ENCODE data around the gene HIBCH.
A peak's percentile ranks its signal among the peaks of the same experiment; 100 is the strongest.
"Not testable (repeated sequence)": the region's sequence is repeated elsewhere in the genome, so short reads cannot be mapped to it uniquely, and the experiment has no call there.

HIBCH gene

DNA sequence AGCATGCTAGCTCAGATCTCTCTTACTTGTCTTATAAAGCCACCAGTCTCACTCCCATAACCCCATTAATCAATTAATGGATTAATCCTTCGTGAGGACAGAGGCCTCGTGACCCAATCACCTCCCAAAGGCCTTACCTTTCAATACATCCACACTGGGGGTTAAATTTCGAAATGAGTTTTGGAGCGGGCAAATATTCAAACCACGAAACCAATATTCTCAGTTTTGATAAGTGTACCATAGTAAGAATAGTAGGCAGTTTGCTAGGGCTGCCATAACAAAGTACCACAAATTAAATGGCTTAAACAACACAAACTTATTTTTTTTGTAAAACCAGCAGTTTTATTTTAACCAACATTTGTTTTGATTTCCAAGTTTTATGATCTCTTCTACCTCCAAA, 15.2 kb downstream of the HIBCH start:
- no peak for DNase-seq (ENCODE audit: low read depth)

DNA sequence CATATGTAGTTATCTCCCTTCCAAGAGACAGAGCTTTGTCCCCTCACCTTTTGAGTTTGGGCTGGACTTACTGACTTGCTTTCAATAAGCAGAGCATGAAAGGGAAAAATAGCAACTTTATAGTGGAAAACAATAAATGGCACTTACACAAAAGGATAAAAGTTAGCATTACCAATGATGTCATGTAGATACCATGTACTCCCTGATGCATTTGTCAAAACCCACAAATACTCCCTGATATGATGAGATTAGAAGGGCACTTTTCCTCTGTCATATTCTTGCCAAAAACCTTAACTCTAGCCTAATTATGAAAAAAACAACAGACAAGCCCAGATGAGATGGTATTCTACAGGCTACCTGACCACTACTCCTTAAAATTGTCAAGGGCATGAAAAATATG, 16.0 kb downstream of the HIBCH start:
- DNase-seq (ENCODE audit: low read depth) = no peak

DNA sequence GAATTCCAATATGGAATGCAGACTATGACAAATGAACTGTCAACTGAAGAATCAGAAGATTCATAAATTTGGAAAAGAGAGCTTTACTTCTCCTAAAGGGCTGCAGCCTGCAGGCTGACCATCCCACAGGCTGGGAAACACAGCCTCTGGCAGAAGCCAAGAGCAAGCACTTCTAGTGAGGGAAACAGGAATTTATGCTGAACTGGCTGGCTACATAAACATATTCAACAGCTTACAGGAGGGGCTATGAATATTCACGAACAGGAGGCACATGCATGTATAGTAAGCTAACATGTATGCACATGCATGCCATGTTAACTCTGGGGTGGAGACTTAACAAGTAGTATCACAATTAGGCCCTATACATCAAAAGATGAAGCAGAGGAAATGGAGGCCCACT, 17.6 kb downstream of the HIBCH start:
- DNase-seq (ENCODE audit: low read depth) = no peak

DNA sequence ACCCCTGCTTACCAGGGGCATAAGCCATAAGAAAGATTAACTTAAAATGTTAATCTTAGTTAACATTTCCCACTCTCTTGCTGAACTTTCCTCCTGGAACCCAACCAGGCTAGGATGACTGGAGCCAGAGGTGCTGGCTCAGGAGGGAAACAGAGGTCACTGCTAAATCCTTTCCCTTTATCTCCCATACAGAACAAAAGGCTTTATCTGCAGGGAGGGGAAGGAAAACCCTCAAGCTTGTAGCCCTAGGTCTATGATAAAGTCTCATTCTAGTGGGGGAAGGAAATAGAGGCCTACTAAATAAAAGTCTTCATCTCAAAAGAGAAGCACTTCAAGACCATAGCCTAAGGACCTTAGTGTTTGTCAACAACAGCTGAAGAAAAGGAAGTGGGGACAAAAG, 18.6 kb downstream of the HIBCH start:
- no peak for DNase-seq (ENCODE audit: low read depth)

DNA sequence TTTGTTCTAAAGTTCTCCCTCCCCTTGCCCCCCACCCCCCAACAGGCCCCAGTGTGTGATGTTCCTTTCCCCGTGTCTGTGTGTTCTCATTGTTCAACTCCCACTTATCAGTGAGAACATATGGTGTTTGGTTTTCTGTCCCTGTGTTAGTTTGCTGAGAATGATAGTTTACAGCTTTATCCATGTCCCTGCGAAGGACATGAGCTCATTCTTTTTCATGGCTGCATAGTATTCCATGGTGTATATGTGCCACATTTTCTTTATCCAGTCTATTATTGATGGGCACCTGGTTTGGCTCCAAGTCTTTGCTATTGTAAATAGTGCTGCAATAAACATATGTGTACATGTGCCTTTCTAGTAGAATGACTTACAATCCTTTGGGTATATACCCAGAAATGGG, 21.7 kb downstream of the HIBCH start:
- not testable (repeated sequence) for DNase-seq (ENCODE audit: low read depth)

DNA sequence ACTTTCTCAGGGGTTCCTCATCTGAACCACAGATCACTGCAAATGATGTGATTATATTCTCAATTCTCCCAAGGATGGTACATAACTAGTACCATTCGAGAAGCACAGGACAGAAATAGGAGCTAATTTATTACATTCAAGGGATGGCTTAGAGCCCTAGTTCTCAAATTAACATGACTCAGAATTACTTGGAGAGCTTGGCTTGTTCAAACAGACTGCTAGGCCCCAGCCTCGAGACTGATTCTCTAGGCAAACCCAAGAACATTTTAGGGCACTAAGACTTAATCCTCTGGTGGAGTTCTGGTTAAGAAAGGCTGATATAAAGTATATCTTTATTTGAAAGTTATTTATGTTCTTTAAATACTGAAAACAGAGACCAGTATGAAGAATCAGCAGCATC, 35.8 kb downstream of the HIBCH start:
- peak; percentile 40 for DNase-seq (ENCODE audit: low read depth)

DNA sequence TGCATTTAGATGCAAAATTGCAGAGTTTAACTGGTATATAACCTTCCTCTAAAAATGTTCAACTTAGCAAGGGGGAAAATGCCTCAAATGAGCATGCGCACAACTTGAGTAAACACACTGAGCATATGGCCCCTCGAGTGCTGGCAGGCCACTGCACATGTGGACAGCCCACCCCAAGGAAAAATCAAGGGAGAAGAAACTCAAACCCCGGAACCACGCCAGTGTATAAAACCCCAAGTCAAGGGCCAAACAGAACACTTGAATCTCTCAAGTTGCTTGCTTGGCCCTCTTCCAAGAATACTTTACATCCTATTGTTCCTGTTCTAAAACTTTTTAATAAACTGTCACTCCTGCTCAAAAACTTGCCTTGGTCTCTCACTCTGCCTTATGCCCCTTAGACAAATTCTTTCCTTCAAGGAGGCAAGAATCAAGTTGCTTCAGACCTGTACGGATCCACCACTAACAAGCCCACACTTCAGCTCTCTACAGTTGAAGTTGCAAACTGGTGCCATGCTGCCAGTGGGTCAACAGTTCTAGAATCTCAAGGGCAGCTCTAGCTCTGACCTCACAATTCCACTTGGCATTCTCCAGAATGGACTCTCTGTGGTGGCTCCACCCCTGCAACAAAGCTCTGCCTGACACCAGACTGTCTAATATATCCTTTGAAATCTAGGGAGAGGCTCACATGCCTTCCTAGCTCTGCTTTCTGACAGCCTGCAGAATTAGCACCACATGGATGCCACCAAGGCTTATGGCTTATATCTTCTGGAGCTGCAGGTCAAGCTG, 38.9 kb downstream of the HIBCH start:
- no peak for DNase-seq (ENCODE audit: low read depth)

DNA sequence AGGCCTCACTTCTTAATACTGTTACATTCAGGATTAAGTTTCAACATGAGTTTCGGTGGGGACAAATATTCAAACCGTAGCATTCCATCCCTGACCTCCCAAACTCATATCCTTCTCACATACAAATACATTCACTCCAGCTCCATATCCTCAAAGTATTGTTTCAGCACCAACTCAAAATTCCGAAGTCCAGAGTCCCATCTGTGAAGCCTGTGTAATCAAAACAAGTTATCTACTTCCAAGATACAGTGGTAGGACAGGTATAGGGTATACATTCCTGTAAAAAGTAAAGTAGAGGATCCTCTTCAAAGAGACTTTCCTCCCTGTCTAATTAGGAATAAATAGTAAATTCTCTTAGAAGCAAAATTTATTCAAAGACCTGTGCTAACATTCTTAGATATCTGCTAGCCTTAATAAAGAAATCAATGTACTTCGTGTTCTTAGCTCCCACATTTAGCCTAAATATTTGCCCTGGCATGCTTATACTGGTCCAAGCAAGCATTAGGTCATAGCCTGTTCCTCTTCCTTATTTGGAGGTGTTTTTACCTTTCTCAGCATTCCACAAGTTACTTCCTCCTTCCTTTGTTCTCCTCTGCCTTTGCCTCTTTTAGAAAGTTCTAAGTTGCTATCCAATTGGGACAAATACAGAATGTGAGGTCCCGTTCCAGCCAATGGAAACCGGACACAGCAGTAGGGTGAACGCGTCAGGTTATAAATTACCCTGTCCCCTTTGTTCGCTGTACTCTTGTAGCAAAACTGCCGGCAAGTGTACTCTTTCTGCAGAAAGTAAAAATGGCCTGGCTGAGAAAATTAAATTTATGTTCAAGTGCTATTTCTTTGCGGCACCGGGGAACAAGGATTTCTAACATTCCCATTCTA, 40.1 kb downstream of the HIBCH start:
- not testable (repeated sequence) for DNase-seq (ENCODE audit: low read depth)

DNA sequence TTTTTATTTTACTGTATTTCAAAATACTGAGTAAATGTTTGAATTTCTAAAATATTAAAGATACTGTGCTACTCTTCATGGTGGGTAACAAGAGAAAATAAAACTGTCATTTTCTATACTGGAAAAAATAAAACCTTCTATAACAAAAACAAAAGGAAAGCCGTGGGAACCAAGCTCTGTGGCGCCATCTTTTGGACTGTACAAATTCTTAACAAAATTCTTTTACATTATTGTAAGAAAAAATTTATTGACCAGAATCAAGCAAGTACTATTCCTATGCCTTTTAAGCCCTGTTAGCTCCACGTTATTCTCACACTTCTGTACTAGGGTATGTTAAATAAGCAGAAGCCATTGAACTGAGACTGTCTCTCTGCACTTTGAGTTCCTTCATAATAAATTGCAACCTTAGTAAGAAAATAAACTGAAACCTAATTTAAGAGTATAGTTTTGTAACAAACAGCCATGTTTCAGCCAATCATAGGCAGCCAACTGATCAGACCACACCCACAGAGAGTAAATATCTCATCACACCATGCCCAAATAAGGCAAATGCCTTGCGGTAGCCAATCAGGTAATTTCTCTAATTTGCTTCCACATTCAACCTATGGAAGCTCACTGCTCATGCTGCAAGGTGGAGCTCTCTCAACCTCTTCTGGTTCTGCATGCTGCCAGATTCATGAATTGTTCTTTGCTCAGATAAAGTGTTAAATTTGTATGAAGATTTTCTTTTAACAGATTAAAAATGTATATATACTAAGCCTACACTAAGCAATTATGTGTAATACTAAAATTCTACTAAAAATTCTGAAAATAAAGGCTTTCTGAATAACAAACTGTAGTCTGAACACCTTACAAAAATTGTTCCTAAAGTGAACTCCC, 42.2 kb downstream of the HIBCH start:
- DNase-seq (ENCODE audit: low read depth) = peak; percentile 28

DNA sequence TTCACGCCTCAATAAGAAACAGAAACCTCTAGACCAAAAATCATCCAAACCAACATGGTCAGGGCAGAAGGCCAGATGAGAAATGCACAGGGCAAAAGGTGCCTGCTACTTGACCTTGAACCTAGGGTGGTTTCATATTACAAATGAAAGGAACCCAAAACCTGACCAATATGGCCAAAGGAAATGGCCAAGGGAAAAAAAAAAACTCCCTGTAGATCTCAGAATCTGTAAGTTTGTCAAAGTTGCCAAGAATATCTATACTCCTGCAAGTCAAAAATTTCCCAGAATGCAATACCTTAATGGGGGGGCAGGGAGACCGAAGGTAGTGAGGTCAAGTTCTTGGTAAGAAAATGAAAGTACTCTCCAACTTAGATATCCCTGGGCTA, 47.2 kb downstream of the HIBCH start:
- DNase-seq (ENCODE audit: low read depth) = no peak

DNA sequence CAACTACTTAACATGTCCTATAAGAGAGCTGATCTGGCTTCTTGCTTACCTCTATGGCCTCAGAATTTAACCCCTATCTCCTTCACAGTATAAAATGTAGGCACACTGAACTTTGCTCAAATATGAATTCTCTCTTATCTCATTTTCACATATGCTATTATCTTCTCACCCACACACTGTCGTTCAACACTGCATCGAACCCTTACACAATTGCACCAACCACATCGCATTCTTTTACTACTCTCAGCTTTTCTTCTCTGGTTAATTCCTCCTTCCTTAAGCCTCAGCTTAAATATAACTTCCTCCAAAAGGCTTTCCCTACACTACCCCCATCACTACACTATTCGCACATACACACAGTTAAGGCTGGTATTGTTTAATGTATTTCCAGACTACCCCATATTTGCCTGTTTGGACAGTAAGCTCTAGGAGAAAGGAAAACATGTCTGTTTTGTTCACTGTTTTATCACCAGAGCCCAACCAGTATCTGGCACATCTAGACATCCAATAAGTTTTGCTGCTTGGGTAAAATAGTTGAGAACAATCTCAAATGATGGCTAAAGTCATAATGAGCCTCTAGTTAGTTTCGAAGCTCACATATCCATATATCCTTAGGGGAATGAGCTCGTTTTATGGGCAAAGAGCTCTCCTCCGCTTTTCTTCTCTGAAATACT, 47.7 kb downstream of the HIBCH start:
- DNase-seq (ENCODE audit: low read depth) = no peak

DNA sequence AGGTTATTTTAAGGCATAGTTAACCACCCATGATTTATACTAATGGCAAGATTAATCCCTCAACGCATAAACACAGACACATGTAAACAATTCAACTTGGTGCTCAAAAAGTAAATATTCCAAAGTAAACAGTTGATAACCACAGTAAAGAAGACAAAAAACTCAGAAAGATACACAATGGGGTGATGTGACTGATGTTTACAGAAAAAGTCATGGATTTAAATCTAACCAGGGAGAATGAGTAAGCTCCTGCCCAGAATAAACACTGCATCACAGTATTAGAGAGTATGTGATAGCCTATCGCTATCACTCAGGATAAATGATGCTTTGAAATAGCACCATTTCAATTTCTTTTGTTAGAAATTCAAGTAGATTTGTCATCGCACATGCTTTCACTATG, 49.3 kb downstream of the HIBCH start:
- DNase-seq (ENCODE audit: low read depth) = no peak

DNA sequence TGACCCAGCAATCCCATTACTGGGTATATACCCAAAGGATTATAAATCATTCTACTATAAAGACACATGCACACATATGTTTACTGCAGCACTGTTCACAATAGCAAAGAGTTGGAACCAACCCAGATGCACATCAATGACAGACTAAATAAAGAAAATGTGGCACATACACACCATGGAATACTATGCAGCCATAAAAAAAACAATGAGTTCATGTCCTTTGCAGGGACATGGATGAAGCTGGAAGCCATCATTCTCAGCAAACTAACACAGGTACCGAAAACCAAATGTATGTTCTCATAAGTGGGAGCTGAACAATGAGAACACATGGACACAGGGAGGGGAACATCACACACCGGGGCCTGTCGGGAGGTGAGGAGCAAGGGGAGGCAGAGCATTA, 49.9 kb downstream of the HIBCH start:
- DNase-seq (ENCODE audit: low read depth) = not testable (repeated sequence)

DNA sequence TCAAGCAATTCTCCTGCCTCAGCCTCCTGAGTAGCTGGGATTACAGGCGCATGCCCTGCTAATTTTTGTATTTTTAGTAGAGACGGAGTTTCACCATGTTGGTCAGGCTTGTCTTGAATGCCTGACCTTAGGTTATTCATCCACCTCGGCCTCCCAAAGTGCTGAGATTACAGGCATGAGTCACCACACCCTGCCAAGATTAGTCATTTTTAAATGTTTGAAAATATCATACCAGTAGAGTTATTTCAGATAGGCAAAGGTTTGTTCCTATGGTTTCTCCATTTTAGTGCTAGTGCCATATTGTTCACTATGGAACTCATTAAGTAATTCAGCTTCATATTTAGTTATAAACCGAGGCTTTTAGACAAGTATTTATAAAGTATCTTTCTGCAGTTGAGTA, 52.3 kb downstream of the HIBCH start:
- DNase-seq (ENCODE audit: low read depth) = peak; percentile 54

DNA sequence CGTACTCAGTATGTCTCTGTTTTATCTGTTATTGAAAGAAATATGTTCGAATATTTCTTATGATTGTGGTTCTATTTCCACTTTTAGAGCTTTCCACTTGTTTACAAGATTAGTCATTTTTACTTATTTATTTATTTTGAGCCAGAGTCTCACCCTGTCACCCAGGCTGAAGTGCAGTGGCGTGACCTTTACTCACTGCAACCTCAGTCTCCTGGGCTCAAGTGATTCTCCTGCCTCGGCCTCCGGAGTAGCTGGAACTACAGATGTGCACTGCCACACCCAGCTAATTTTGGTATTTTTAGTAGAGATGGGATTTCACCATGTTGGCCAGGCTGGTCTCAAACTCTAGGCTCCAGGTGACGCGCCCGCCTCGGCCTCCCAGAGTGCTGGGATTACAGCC, 53.3 kb downstream of the HIBCH start:
- no peak for DNase-seq (ENCODE audit: low read depth)

DNA sequence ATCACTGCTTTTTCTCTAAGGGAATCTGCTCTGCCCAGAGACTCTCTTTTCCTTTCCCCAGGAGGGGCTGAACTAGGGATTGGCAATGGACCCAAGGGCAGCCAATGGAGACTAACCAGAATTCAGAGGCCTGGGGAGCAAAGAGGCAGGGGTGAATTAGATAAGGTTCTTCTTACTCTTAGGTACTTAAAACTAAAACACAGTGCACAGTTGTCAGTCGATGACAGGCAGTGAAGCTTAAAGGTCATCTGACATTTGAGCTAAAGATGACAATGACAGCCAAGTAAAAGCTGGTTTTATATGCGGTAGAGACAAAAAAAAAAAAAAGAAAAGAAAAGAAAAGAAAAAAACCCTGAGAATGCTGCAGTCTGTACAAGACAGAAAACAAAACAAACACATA, 57.8 kb downstream of the HIBCH start:
- DNase-seq (ENCODE audit: low read depth) = no peak

DNA sequence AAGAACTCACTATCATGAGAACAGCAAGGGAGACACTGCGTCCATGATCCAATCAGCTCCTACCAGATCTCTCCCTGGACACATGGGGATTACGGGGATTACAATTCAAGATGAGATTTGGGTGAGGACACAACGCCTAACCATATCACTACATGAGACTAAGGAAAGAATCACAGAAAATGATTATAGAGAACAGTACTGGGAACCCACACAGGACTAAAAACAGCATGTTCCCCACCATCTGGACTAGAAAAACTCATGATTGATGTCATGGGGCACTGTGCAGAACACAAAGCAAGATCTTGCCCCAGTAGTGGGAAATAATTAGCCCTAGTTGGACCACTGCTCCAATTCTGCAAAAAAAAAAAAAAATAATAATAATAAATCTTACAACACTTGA, 63.5 kb downstream of the HIBCH start:
- no peak for DNase-seq (ENCODE audit: low read depth)

DNA sequence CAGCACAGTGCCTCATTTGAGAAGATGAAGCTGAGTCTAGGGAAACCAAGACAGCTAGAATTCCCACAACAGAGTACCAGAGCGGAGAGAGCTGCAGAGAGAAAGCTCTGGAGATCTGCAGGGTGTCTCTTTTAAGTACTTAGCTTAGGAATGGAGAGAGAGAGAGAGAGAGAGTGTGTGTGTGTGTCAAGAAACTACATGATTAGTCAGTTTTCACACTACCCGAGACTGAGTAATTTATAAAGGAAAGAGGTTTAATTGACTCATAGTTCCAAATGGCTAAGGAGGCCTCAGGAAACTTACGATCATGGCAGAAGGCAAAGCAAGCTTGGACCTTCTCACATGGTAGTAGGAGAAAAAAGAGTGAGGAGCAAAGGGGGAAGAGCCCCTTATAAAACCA, 64.0 kb downstream of the HIBCH start:
- DNase-seq (ENCODE audit: low read depth) = no peak

DNA sequence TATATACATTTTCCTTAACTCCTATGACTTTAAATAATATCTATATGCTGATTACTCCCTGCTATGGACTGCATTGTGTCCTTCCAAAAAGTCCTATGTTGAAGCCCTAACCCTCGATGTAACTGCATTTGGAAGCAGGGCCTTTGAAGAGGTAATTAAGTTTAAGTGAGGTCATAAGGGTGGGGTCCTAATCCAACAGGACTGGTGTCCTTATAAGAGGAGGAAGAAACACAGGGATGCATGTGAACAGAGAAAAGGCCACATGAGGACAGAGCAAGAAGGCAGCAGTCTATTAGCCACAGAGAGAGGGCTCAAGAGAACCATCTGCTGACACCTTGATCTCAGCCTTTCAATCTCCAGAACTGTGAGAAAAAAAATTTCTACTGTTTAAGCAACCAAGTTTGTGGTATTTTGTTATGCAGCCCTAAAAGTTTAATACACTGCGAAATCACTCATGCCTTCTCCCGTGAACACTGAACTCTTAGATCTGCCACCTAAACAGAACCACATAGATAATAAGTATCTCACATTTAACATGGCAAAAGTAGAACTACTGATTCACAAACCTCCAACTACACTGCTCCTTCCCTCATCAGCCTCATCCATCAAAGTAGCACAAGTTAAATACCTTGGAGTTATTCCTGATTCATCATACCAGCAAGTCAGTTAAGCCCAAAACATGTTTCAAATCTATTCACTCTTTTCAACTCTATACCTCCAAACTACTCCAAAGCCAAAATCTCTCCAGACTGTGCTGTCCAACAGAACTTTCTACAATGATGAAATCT, 65.4 kb downstream of the HIBCH start:
- DNase-seq (ENCODE audit: low read depth) = no peak

DNA sequence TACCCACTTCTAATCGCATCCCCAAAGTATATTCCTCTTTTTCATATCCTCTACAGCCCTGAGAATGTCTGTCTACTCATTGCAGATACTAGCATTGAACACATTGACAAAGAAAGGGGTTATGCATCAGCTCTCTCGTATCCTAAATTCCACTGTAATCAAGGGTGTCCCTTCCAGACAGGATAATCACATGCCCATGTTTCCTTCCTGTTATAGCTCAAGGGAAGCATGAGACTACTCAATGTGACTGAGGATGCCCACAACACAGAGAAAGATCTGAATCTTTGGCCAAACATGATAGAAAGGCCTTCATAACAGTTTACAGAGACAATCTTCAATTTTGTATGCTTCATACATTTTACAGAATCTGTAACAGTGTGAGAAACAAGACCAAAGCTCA, 69.2 kb downstream of the HIBCH start:
- no peak for DNase-seq (ENCODE audit: low read depth)

DNA sequence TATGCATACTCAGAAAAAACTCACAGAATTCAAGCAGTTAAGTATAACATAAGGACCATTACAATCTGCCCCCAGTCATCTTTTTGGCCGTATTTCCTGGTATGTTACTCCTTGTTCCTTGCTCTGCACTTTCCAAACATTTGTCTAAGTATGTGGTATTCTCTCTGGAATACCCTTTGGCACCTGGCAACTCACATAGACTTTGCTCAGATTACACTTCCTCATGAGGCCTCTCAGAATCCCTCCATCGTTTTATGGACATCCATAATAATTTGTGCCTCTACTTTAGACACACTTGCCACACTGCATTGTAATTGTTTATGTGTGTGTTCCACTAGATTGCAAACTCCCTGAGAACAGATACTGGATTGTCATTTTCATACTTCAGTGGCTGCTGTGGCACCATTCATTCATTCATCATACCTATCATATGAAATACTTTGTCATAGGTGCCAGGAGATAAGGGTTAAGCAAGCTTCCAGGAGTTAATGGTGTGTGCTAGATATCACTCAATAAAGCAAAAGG, 84.0 kb downstream of the HIBCH start:
- DNase-seq (ENCODE audit: low read depth) = no peak

All from fibroblast of gingiva (primary cell).